IMR-90 (cell line): ENCODE measurements around the gene ARAP3. TPM values are rescaled to one million over a fixed set of nuclear protein-coding genes. Genes with fewer than 3 reads are reported as not detected.

ENCODE experiments used
- ATAC-seq: fragments of 200-7000 bp; cut with Tn5 transposase; 2 replicates; pipeline ENCODE4 v1.9.1; 2020; ENCODE audit warnings: low read depth, mild to moderate bottlenecking, moderate library complexity
- BruUV-seq: library from RNA; stranded (reverse); fragments of 400-500 nt; replicated peaks from 2 replicates; lab custom pipeline; 2021; lab: Mats Ljungman, UMichigan
- CTCF ChIA-PET: fragments of 300-600 bp; formaldehyde crosslinking; extraction: SDS; loops from one replicate; lab custom pipeline; 2021; ENCODE audit warnings: antibody characterized with exemption; lab: Yijun Ruan, JAX
- POLR2A ChIA-PET: fragments of 300-600 bp; sonication (Branson Sonifier 250); formaldehyde crosslinking; loops from one replicate; lab custom pipeline; 2022; ENCODE audit warnings: antibody characterized with exemption; ENCODE audit not compliant: unreplicated experiment; lab: Charles Lee
- DNase-seq: peaks from one replicate; pipeline ENCODE4 v3.0.0; 2013
- H2AFZ ChIP-seq: replicated peaks from 2 replicates; pipeline ENCODE3; 2013; ENCODE audit warnings: low read length, mild to moderate bottlenecking; ENCODE audit not compliant: poor library complexity
- H2AK5ac ChIP-seq: 2 replicates; pipeline ENCODE4 v1.6.1; 2013; ENCODE audit warnings: low read depth, low read length, inconsistent platforms
- H2AK9ac ChIP-seq: replicated peaks from 2 replicates; pipeline ENCODE3; 2013; ENCODE audit warnings: mild to moderate bottlenecking, low read depth, low read length, moderate library complexity; ENCODE audit not compliant: poor library complexity
- H2BK120ac ChIP-seq: 2 replicates; pipeline ENCODE4 v1.6.1; 2013; ENCODE audit warnings: low read depth, low read length, inconsistent platforms
- H2BK15ac ChIP-seq: 3 replicates; pipeline ENCODE4 v1.6.1; 2013; ENCODE audit warnings: low read depth, low read length, inconsistent platforms
- H2BK20ac ChIP-seq: 2 replicates; pipeline ENCODE4 v1.6.1; 2013; ENCODE audit warnings: low read depth, mild to moderate bottlenecking, inconsistent platforms, low read length, moderate library complexity
- H2BK5ac ChIP-seq: 2 replicates; pipeline ENCODE4 v1.6.1; 2013; ENCODE audit warnings: mild to moderate bottlenecking, low read depth, low read length, inconsistent platforms; ENCODE audit not compliant: poor library complexity, severe bottlenecking
- H3K14ac ChIP-seq: replicated peaks from 2 replicates; pipeline ENCODE4 v1.6.1; 2013; ENCODE audit warnings: low read depth, low read length, inconsistent platforms
- H3K18ac ChIP-seq: 2 replicates; pipeline ENCODE4 v1.6.1; 2013; ENCODE audit warnings: low read depth, low read length, control low read depth
- H3K23ac ChIP-seq: 2 replicates; pipeline ENCODE4 v1.6.1; 2013; ENCODE audit warnings: low read depth, low read length, inconsistent platforms
- H3K27ac ChIP-seq: 2 replicates; pipeline ENCODE4 v1.5.1; 2013; ENCODE audit warnings: mild to moderate bottlenecking, control low read depth, low read length; ENCODE audit not compliant: insufficient read depth
- H3K27me3 ChIP-seq: 2 replicates; pipeline ENCODE4 v1.6.1; 2013; ENCODE audit warnings: low read length; ENCODE audit not compliant: control insufficient read depth, insufficient read depth
- H3K36me3 ChIP-seq: 2 replicates; pipeline ENCODE4 v1.6.1; 2013; ENCODE audit warnings: low read length, mixed read lengths; ENCODE audit not compliant: control insufficient read depth, insufficient read depth
- H3K4ac ChIP-seq: 2 replicates; pipeline ENCODE4 v1.6.1; 2013; ENCODE audit warnings: low read depth, low read length, inconsistent platforms
- H3K4me1 ChIP-seq: 2 replicates; pipeline ENCODE4 v1.6.1; 2013; ENCODE audit warnings: low read length, mixed read lengths; ENCODE audit not compliant: control insufficient read depth, insufficient read depth
- H3K4me2 ChIP-seq: 2 replicates; pipeline ENCODE4 v1.6.1; 2013; ENCODE audit warnings: low read depth, mild to moderate bottlenecking, control low read depth, low read length, moderate library complexity
- H3K4me3 ChIP-seq: 2 replicates; pipeline ENCODE4 v1.5.1; 2013; ENCODE audit warnings: low read depth, mild to moderate bottlenecking, control low read depth, low read length, moderate library complexity; ENCODE audit not compliant: insufficient read depth
- H3K56ac ChIP-seq: 2 replicates; pipeline ENCODE4 v1.6.1; 2013; ENCODE audit warnings: low read length, inconsistent platforms; ENCODE audit not compliant: insufficient read depth; ENCODE audit errors: extremely low read depth
- H3K79me1 ChIP-seq, 2 experiments: 2 replicates each; pipeline ENCODE4 v1.6.1; 2013; ENCODE audit warnings: low read length in 2 of 2, inconsistent platforms in 1 of 2, low read depth in 1 of 2
- H3K9ac ChIP-seq: 2 replicates; pipeline ENCODE4 v1.6.1; 2013; ENCODE audit warnings: low read depth, low read length, control low read depth
- H3K9me1 ChIP-seq: 2 replicates; pipeline ENCODE4 v1.6.1; 2013; ENCODE audit warnings: low read length, inconsistent platforms; ENCODE audit not compliant: insufficient read depth
- H3K9me3 ChIP-seq: 2 replicates; pipeline ENCODE4 v1.6.1; 2013; ENCODE audit warnings: low read length; ENCODE audit not compliant: control insufficient read depth, insufficient read depth
- H4K20me1 ChIP-seq: 2 replicates; pipeline ENCODE4 v1.6.1; 2013; ENCODE audit warnings: low read length, inconsistent platforms; ENCODE audit not compliant: insufficient read depth
- H4K5ac ChIP-seq: 2 replicates; pipeline ENCODE4 v1.6.1; 2013; ENCODE audit warnings: mild to moderate bottlenecking, low read depth, low read length, control low read depth
- H4K8ac ChIP-seq, 2 experiments: 2 replicates each; pipeline ENCODE4 v1.6.1; 2013; ENCODE audit warnings: low read depth in 2 of 2, low read length in 2 of 2, control low read depth in 1 of 2, inconsistent platforms in 1 of 2
- H4K91ac ChIP-seq: 2 replicates; pipeline ENCODE4 v1.6.1; 2013; ENCODE audit warnings: low read depth, low read length, inconsistent platforms; ENCODE audit not compliant: insufficient read depth
- CEBPB ChIP-seq: IDR thresholded peaks from 2 replicates; pipeline ENCODE4 v1.6.1; 2012; ENCODE audit warnings: low read depth, low read length, improper control_type of control experiment
- WGBS, 2 experiments: methylation state at CpG; one replicate each; pipeline versions ENCODE4 v1.1.5 to v1.1.7; 2013; ENCODE audit warnings: missing lambda C conversion rate in 2 of 2; ENCODE audit not compliant: insufficient read length in 1 of 2; ENCODE audit errors: extremely low coverage in 2 of 2; 5-methylcytosine and 5-hydroxymethylcytosine counted together
- dilution Hi-C: fragments of 300-500 bp; cut with HindIII; formaldehyde crosslinking; loops from one replicate; pipeline ENCODE4 v1.14.3; 2018; ENCODE audit warnings: low sequenced_read_pairs; ENCODE audit not compliant: unreplicated experiment
- in situ Hi-C: fragments of 300-500 bp; cut with MboI; formaldehyde crosslinking; loops from 3 replicates; pipeline ENCODE4 v1.14.3; 2019; ENCODE audit warnings: low sequenced_read_pairs, inconsistent platforms, mixed read lengths
- intact Hi-C: fragments of 100-400 bp; cut with micrococcal nuclease; formaldehyde crosslinking; loops from 2 replicates; pipeline ENCODE4 v1.10.0; 2022
- polyA plus RNA-seq, 3 experiments: library from polyadenylated mRNA; depleted of rRNA; stranded (reverse); fragments of >200 nt; gene quantifications; 2 replicates each; pipeline ENCODE4 v1.2.3, GENCODE V29; 2012; ENCODE audit warnings: low replicate concordance in 1 of 3
- total RNA-seq: library from RNA; depleted of rRNA; stranded (reverse); fragments of >200 nt; gene quantifications from 2 replicates; pipeline ENCODE4 v1.2.3, GENCODE V29; 2012
- TF ChIP-seq, protein P1 (sequence below): fragments of 150-350 bp; IDR thresholded peaks from 2 replicates; pipeline ENCODE4 v1.6.1; 2016; ENCODE audit warnings: low read depth, mild to moderate bottlenecking, low read length, moderate library complexity, borderline replicate concordance

The ARAP3 gene
- total and polyA plus RNA-seq, 2 of the 4 experiments (the other 2 are of a cell fraction): 2.2 to 6.9 TPM

DNA sequence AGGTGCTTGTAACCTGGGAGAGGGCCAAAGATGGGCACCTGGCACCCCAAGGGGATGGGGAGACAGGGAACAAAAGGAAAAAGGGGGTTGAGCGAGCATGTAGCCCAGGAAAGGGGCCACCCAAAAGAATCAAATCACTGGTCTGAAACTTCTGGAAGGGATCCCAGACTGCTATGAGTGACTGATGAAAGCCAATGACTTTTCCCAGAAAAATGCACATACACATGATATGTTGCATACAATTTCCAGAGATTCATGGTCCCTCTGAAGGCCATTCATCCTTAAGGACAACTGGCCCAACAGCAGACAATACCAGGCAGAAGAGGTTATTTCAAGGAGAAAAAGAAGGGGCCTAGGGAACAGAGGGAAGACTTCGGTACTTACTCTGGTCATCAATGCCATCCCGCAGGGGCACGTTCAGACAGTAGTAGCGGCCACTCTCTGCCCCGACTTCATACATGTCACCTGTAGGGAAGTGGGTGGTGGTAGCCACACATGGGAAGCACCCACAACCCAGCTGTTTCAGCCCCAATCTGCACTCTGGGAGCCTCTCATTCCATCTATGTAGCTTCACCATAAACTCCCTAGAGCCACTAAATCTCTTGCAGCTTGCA, 53.7 kb downstream of the ARAP3 start:
- peaks cover 26% of the 10 kb centered on the region for H3K9me1 ChIP-seq
- H2BK20ac ChIP-seq: no peak overlapping the region
- no TSS peak for BruUV-seq
- H2AFZ ChIP-seq: peak overlapping the region; percentile 3
- H3K27ac ChIP-seq: no peak overlapping the region
- no peak overlapping the region for H2BK15ac ChIP-seq
- intact Hi-C loops: no loop called here
- H3K27me3 ChIP-seq: no peaks in the 10 kb centered on the region
- no peak overlapping the region for H3K18ac ChIP-seq
- H3K4me2 ChIP-seq: no peak overlapping the region
- H4K91ac ChIP-seq: no peak overlapping the region
- no peak overlapping the region for H3K9ac ChIP-seq
- no peaks in the 10 kb centered on the region for H3K9me3 ChIP-seq
- no peak overlapping the region for H2BK120ac ChIP-seq
- no peak overlapping the region for H3K23ac ChIP-seq
- peaks cover 28 to 35% of the 10 kb centered on the region in 2 experiments for H3K79me1 ChIP-seq
- POLR2A ChIA-PET: no interaction called here
- TF ChIP-seq CEBPB: peak; percentile 8; the same call in 1 of the 2 replicates
- TF ChIP-seq, protein P1, sequence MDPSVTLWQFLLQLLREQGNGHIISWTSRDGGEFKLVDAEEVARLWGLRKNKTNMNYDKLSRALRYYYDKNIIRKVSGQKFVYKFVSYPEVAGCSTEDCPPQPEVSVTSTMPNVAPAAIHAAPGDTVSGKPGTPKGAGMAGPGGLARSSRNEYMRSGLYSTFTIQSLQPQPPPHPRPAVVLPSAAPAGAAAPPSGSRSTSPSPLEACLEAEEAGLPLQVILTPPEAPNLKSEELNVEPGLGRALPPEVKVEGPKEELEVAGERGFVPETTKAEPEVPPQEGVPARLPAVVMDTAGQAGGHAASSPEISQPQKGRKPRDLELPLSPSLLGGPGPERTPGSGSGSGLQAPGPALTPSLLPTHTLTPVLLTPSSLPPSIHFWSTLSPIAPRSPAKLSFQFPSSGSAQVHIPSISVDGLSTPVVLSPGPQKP: no peak
- peak overlapping the region; percentile 68 for H2AK9ac ChIP-seq
- H3K4ac ChIP-seq: peak overlapping the region; percentile 23; the same call in 1 of the 2 replicates
- CTCF ChIA-PET: interaction anchor here (1.5 kb wide), 1 partner anchor 9 kb away, joined by 6 read pairs; the partner anchor contains the start of gene DIAPH1
- H3K4me1 ChIP-seq: peaks cover 4% of the 10 kb centered on the region
- 100% methylated on average over 3 of the region's 6 CpGs; no CpG with 5 or more reads in 1 of the 2 experiments for WGBS, 2 experiments
- H2AK5ac ChIP-seq: no peak overlapping the region
- H3K56ac ChIP-seq: no peak overlapping the region
- peaks cover 54% of the 10 kb centered on the region for H3K36me3 ChIP-seq
- DNase-seq (peak; percentile 69), ATAC-seq (peak; percentile 65)
- in situ Hi-C loops: loop anchor here (5.0 kb wide), 1 partner anchor 36 kb away; no protein-coding TSS in a partner anchor
- H3K14ac ChIP-seq: no peak overlapping the region
- no peak overlapping the region for H3K4me3 ChIP-seq
- no peak overlapping the region for H4K5ac ChIP-seq
- H2BK5ac ChIP-seq: peak overlapping the region; percentile 29
- H4K8ac ChIP-seq: no peak overlapping the region
- dilution Hi-C loops: no loop called here
- H4K20me1 ChIP-seq: peaks cover 7% of the 10 kb centered on the region; the same call in 1 of the 2 replicates
